Measurements from ENCODE around the gene ZNF846. TPM values are rescaled to one million over a fixed set of nuclear protein-coding genes. Genes with fewer than 3 reads are reported as not detected.

ZNF846 gene
- total RNA-seq, 6 experiments from 2014 or later: 3.9 to 6.2 (median 4.9) TPM

DNA sequence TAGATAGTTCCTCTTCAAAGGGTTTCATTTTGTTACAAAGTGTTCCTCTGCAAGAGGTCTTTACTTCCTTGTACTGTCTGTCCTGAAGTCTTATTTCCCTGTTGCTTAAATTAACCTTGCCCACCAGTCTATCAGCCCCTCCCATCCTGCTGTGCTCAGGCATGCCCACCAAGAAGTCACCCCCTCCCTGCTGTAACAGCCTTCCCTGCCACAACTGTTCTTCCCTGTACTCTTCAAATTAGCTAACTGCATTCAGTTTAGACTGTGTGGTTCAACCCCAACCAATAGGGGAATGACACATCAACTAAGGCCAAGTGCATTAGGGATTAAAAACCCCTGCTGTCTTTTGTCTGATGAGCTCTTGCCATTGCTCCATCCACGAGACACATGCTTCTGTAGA is 59.2 kb downstream of the ZNF846 start:
- Mint-ChIP-seq H3K9me3 (peaks cover 15% of the 10 kb centered on the region), H3K36me3 (ENCODE audit: low read depth) (no peaks in the 10 kb centered on the region)

DNA sequence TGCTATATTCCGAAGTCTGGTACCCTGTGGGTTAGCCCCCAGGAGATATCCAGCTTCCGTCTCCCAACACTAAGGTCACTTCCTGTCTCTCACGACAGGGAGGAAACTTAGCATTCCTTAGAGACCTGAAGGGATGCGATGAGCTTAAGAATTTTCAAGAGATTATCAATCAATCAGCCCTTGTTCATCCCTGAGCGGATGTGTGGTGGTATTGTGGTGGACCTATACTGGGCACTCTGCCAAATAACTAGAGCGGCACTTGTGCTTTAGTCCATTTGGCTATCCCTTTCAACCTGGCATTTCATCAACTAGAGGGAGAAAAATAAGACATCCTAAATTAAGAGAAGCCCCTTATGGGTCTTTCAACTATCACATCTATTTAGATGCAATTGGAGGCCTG is 62.7 kb downstream of the ZNF846 start:
- Mint-ChIP-seq H3K9me3 (peaks cover 3% of the 10 kb centered on the region; the same call in 1 of the 2 replicates), H3K27ac (no peak overlapping the region), H3K4me3 (no peak overlapping the region), H3K27me3 (ENCODE audit: insufficient read depth) (peaks cover 2% of the 10 kb centered on the region), H3K4me1 (ENCODE audit: low read depth) (peaks cover 9% of the 10 kb centered on the region; the same call in 1 of the 2 replicates), H3K36me3 (ENCODE audit: low read depth) (no peaks in the 10 kb centered on the region)
- no peak for DNase-seq
- TF ChIP-seq, protein P1, sequence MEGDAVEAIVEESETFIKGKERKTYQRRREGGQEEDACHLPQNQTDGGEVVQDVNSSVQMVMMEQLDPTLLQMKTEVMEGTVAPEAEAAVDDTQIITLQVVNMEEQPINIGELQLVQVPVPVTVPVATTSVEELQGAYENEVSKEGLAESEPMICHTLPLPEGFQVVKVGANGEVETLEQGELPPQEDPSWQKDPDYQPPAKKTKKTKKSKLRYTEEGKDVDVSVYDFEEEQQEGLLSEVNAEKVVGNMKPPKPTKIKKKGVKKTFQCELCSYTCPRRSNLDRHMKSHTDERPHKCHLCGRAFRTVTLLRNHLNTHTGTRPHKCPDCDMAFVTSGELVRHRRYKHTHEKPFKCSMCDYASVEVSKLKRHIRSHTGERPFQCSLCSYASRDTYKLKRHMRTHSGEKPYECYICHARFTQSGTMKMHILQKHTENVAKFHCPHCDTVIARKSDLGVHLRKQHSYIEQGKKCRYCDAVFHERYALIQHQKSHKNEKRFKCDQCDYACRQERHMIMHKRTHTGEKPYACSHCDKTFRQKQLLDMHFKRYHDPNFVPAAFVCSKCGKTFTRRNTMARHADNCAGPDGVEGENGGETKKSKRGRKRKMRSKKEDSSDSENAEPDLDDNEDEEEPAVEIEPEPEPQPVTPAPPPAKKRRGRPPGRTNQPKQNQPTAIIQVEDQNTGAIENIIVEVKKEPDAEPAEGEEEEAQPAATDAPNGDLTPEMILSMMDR (IDR thresholded peaks at IDR 0.05): no peak

More for the DNA sequence above, 59.2 kb downstream of the ZNF846 start:
- TF ChIP-seq, protein P1 (IDR thresholded peaks at IDR 0.05): no peak
- peaks cover 3% of the 10 kb centered on the region for H3K27me3 Mint-ChIP-seq (ENCODE audit: insufficient read depth)
- H3K4me3 Mint-ChIP-seq: no peak overlapping the region
- DNase-seq: no peak
- no peaks in the 10 kb centered on the region for H3K4me1 Mint-ChIP-seq (ENCODE audit: low read depth)
- H3K27ac Mint-ChIP-seq: no peak overlapping the region

DNA sequence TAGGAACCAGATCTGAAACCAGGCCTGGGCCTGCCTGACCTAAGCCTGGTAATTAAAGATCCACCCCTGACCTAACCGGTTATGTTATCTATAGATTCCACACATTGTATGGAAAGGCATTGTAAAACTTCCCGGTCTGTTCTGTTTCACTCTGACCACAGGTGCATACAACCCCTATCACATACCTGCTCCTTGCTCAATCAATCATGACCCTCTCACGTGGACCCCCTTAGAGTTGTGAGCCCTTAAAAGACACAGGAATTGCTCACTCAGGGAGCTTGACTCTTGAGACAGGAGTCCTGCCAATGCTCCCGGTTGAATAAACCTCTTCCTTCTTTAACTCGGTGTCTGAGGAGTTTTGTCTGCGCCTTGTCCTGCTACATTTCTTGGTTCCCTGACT is 66.4 kb downstream of the ZNF846 start:
- peaks cover 3% of the 10 kb centered on the region for H3K27me3 Mint-ChIP-seq (ENCODE audit: insufficient read depth)
- TF ChIP-seq, protein P1 (IDR thresholded peaks at IDR 0.05): no peak
- H3K4me1 Mint-ChIP-seq (ENCODE audit: low read depth): peaks cover 9% of the 10 kb centered on the region; the same call in 1 of the 2 replicates
- H3K4me3 Mint-ChIP-seq: peak overlapping the region; percentile 53; the same call in 1 of the 2 replicates
- no peak overlapping the region for H3K27ac Mint-ChIP-seq
- no peaks in the 10 kb centered on the region for H3K36me3 Mint-ChIP-seq (ENCODE audit: low read depth)
- no peaks in the 10 kb centered on the region; the same call in 1 of the 2 replicates for H3K9me3 Mint-ChIP-seq
- DNase-seq: no peak

Other genes starting within 250 kb of the ZNF846 start
- gene ZNF426, start 230.1 kb downstream of the ZNF846 start, total RNA-seq (2021; fragmentation: NEBNext Ultra II Directional; extraction: Animal tissue kit (Norgen Biotek cat#: 25700)): 10 to 100 TPM; 12.7 to 15.7 (median 15.0) TPM
- 10 to 100 TPM; 20.9 to 30.9 (median 23.9) TPM for gene ZNF121, start 184.2 kb downstream of the ZNF846 start, total RNA-seq (2021; fragmentation: NEBNext Ultra II Directional; extraction: Animal tissue kit (Norgen Biotek cat#: 25700))
- 10 to 100 TPM; 25.0 to 31.6 (median 26.3) TPM for gene ZNF561, start 147.5 kb downstream of the ZNF846 start, total RNA-seq (2021; fragmentation: NEBNext Ultra II Directional; extraction: Animal tissue kit (Norgen Biotek cat#: 25700))
- gene ZNF562, start 93.6 kb downstream of the ZNF846 start, total RNA-seq (2021; fragmentation: NEBNext Ultra II Directional; extraction: Animal tissue kit (Norgen Biotek cat#: 25700)): 10 to 100 TPM; 15.3 to 21.9 (median 18.7) TPM
- 10 to 100 TPM; 25.2 to 29.0 (median 27.2) TPM for gene FBXL12, start 50.3 kb upstream of the ZNF846 start, total RNA-seq (2021; fragmentation: NEBNext Ultra II Directional; extraction: Animal tissue kit (Norgen Biotek cat#: 25700))
- gene UBL5, start 59.2 kb upstream of the ZNF846 start, total RNA-seq (2021; fragmentation: NEBNext Ultra II Directional; extraction: Animal tissue kit (Norgen Biotek cat#: 25700)): 100 to 1,000 TPM; 365 to 483 (median 418) TPM
- 100 to 1,000 TPM; 113 to 153 (median 120) TPM for gene PIN1, start 66.6 kb upstream of the ZNF846 start, total RNA-seq (2021; fragmentation: NEBNext Ultra II Directional; extraction: Animal tissue kit (Norgen Biotek cat#: 25700))
- gene OLFM2, start 167.8 kb upstream of the ZNF846 start, total RNA-seq (2021; fragmentation: NEBNext Ultra II Directional; extraction: Animal tissue kit (Norgen Biotek cat#: 25700)): 1 to 10 TPM; 1.9 to 7.0 (median 6.3) TPM
- 1 to 10 TPM; 1.3 to 3.7 (median 1.4) TPM for gene COL5A3, start 241.8 kb upstream of the ZNF846 start, total RNA-seq (2021; fragmentation: NEBNext Ultra II Directional; extraction: Animal tissue kit (Norgen Biotek cat#: 25700))
- not detected for gene RDH8, start 244.7 kb upstream of the ZNF846 start, total RNA-seq (2021; fragmentation: NEBNext Ultra II Directional; extraction: Animal tissue kit (Norgen Biotek cat#: 25700))